Measurements from ENCODE around the gene KSR1.
"Not testable (repeated sequence)": the region's sequence is repeated elsewhere in the genome, so short reads cannot be mapped to it uniquely, and the experiment has no call there.

KSR1 gene

GRCh38 chr17:27455914-27456680 lies at the start of gene KSR1:
KSR1 (plus strand) TSS chr17:27456448; CDS start chr17:27456644, 196 bp downstream.
- TF ChIP-seq CTCF (IDR thresholded peaks at IDR 0.05; ENCODE audit: control insufficient read depth, extremely low read depth, insufficient read depth): no peak
- H3K4me3 ChIP-seq (ENCODE audit: low read depth, low read length): peak within 1 kb of the TSS; percentile 53
- no peak for DNase-seq (ENCODE audit: low read depth)

- TF ChIP-seq CTCF (IDR thresholded peaks at IDR 0.05; ENCODE audit: control insufficient read depth, extremely low read depth, insufficient read depth): no peak
- H3K4me3 ChIP-seq (ENCODE audit: low read depth, low read length): no peak overlapping the region
- DNase-seq (ENCODE audit: low read depth): no peak
Observed at GRCh38 chr17:27407916-27408864, 48.1 kb upstream of the KSR1 start.

- DNase-seq (ENCODE audit: low read depth): no peak
- H3K4me3 ChIP-seq (ENCODE audit: low read depth, low read length): no peak overlapping the region
- no peak for TF ChIP-seq CTCF (IDR thresholded peaks at IDR 0.05; ENCODE audit: control insufficient read depth, extremely low read depth, insufficient read depth)
Observed at GRCh38 chr17:27408891-27409290, 47.4 kb upstream of the KSR1 start.

GRCh38 chr17:27412158-27412557 lies 44.1 kb upstream of the KSR1 start:
- not testable (repeated sequence) for DNase-seq (ENCODE audit: low read depth); H3K4me3 ChIP-seq (ENCODE audit: low read depth, low read length)

- TF ChIP-seq CTCF (IDR thresholded peaks at IDR 0.05; ENCODE audit: control insufficient read depth, extremely low read depth, insufficient read depth): no peak
- DNase-seq (ENCODE audit: low read depth): no peak
- no peak overlapping the region for H3K4me3 ChIP-seq (ENCODE audit: low read depth, low read length)
Observed at GRCh38 chr17:27413315-27413714, 42.9 kb upstream of the KSR1 start.

GRCh38 chr17:27413792-27414191 lies 42.5 kb upstream of the KSR1 start:
- no peak for TF ChIP-seq CTCF (IDR thresholded peaks at IDR 0.05; ENCODE audit: control insufficient read depth, extremely low read depth, insufficient read depth)
- no peak for DNase-seq (ENCODE audit: low read depth)

GRCh38 chr17:27414271-27414670 lies 42.0 kb upstream of the KSR1 start:
- no peak for TF ChIP-seq CTCF (IDR thresholded peaks at IDR 0.05; ENCODE audit: control insufficient read depth, extremely low read depth, insufficient read depth)
- H3K4me3 ChIP-seq (ENCODE audit: low read depth, low read length): no peak overlapping the region
- no peak for DNase-seq (ENCODE audit: low read depth)

More at GRCh38 chr17:27413792-27414191, 42.5 kb upstream of the KSR1 start:
- no peak overlapping the region for H3K4me3 ChIP-seq (ENCODE audit: low read depth, low read length)
